GM12878 (cell line): ENCODE results near the gene UBE2QL1. TPM values are rescaled to one million over a fixed set of nuclear protein-coding genes. Genes with fewer than 3 reads are reported as not detected.

ENCODE experiments used
- ATAC-seq: fragments of 200-7000 bp; cut with Tn5 transposase; 3 replicates; pipeline ENCODE4 v1.9.1; 2020; ENCODE audit warnings: mild to moderate bottlenecking, moderate library complexity
- BruUV-seq: library from RNA; stranded (reverse); fragments of 400-500 nt; replicated peaks from 2 replicates; lab custom pipeline; 2021; lab: Mats Ljungman, UMichigan
- CTCF ChIA-PET: fragments of 300-600 bp; sonication (Branson Sonifier 250); formaldehyde crosslinking; extraction: SDS; loops from one replicate; lab custom pipeline; 2021; ENCODE audit warnings: inconsistent platforms; lab: Yijun Ruan, JAX
- POLR2A ChIA-PET: fragments of 350-600 bp; formaldehyde crosslinking; extraction: SDS; loops from one replicate; lab custom pipeline; 2021; ENCODE audit warnings: inconsistent platforms; lab: Charles Lee
- RAD21 ChIA-PET: fragments of 300-600 bp; sonication (Branson Sonifier 250); formaldehyde crosslinking; loops from one replicate; lab custom pipeline; 2023; ENCODE audit warnings: antibody characterized with exemption; ENCODE audit not compliant: unreplicated experiment; lab: Charles Lee
- SMC1A ChIA-PET: fragments of 300-600 bp; sonication (Branson Sonifier 250); formaldehyde crosslinking; loops from one replicate; lab custom pipeline; 2023; ENCODE audit not compliant: unreplicated experiment, uncharacterized antibody; lab: Charles Lee
- DNase-seq: peaks from one replicate; pipeline ENCODE4 v3.0.0-alpha.2; 2011; ENCODE audit warnings: low read depth, low spot score
- FAIRE-seq: peaks from 3 replicates; lab custom pipeline; 2011; peaks lifted over from hg19 to GRCh38; lab: Jason Lieb, UNC
- H2AFZ ChIP-seq: 2 replicates; pipeline ENCODE4 v1.6.0; 2011; ENCODE audit warnings: low read depth, low read length, control low read depth; ENCODE audit not compliant: control insufficient read depth
- H3K27ac ChIP-seq: 2 replicates; pipeline ENCODE4 v1.5.1; 2011; ENCODE audit warnings: control low read depth; ENCODE audit not compliant: control insufficient read depth, insufficient read depth
- H3K27me3 ChIP-seq, 2 experiments: replicated peaks in 1 of 2; 2 replicates each; pipeline versions ENCODE4 v1.6.0 to v1.6.1; 2011; ENCODE audit warnings: low read length in 1 of 2; ENCODE audit not compliant: control insufficient read depth in 2 of 2, insufficient read depth in 2 of 2
- H3K36me3 ChIP-seq, 2 experiments: 2 replicates each; pipeline ENCODE4 v1.5.1; 2011; ENCODE audit warnings: low read length in 1 of 2; ENCODE audit not compliant: control insufficient read depth in 2 of 2, insufficient read depth in 2 of 2
- H3K4me1 ChIP-seq: 2 replicates; pipeline ENCODE4 v1.6.1; 2011; ENCODE audit warnings: mild to moderate bottlenecking, low read length, moderate library complexity, mixed read lengths; ENCODE audit not compliant: control insufficient read depth, insufficient read depth
- H3K4me2 ChIP-seq: 2 replicates; pipeline ENCODE4 v1.6.0; 2011; ENCODE audit warnings: control low read depth; ENCODE audit not compliant: control insufficient read depth, insufficient read depth
- H3K4me3 ChIP-seq: fragments of 200-600 bp; sonication (generic); 2 replicates; pipeline ENCODE4 v1.5.1; 2016
- H3K79me2 ChIP-seq: 2 replicates; pipeline ENCODE4 v1.6.0; 2011; ENCODE audit warnings: low read length; ENCODE audit not compliant: control insufficient read depth, insufficient read depth
- H3K9ac ChIP-seq: 2 replicates; pipeline ENCODE4 v1.8.0; 2011; ENCODE audit warnings: low read length, control low read depth, mixed read lengths; ENCODE audit not compliant: control insufficient read depth, insufficient read depth
- H3K9me3 ChIP-seq: replicated peaks from 3 replicates; pipeline ENCODE4 v1.5.1; 2011; ENCODE audit warnings: mild to moderate bottlenecking, low read length; ENCODE audit not compliant: control insufficient read depth, insufficient read depth
- H4K20me1 ChIP-seq: 2 replicates; pipeline ENCODE4 v1.6.0; 2011; ENCODE audit not compliant: control insufficient read depth, insufficient read depth
- BCLAF1 ChIP-seq: fragments of 450-650 bp; IDR thresholded peaks from 2 replicates; pipeline ENCODE4 v1.6.1; 2017; ENCODE audit warnings: antibody characterized with exemption, mild to moderate bottlenecking, moderate library complexity
- CEBPZ ChIP-seq: fragments of 150-350 bp; IDR thresholded peaks from 2 replicates; pipeline ENCODE4 v1.6.1; 2016; ENCODE audit warnings: low read depth, low read length
- ELK1 ChIP-seq: IDR thresholded peaks from 2 replicates; pipeline ENCODE4 v1.6.1; 2012; ENCODE audit warnings: low read depth, low read length, improper control_type of control experiment
- JUNB ChIP-seq: IDR thresholded peaks from 2 replicates; pipeline ENCODE4 v1.6.1; 2016; ENCODE audit warnings: antibody characterized with exemption, mild to moderate bottlenecking
- MLLT1 ChIP-seq: fragments of 450-650 bp; IDR thresholded peaks from 2 replicates; pipeline ENCODE4 v1.6.1; 2016; ENCODE audit warnings: mild to moderate bottlenecking
- PKNOX1 ChIP-seq: fragments of 450-650 bp; IDR thresholded peaks from 2 replicates; pipeline ENCODE4 v1.6.1; 2016; ENCODE audit warnings: mild to moderate bottlenecking
- SUPT20H ChIP-seq: IDR thresholded peaks from 2 replicates; pipeline ENCODE4 v1.6.1; 2011; ENCODE audit warnings: low read depth, mild to moderate bottlenecking, low read length, moderate library complexity, borderline replicate concordance; ENCODE audit not compliant: control insufficient read depth
- whole genome bisulfite sequencing: methylation state at CpG from one replicate; pipeline ENCODE4 v1.1.6; 2016; ENCODE audit warnings: low lambda C conversion rate; ENCODE audit not compliant: insufficient replicate concordance, insufficient coverage; ENCODE audit errors: missing lambda C conversion rate; 5-methylcytosine and 5-hydroxymethylcytosine counted together
- in situ Hi-C: fragments of 300-500 bp; cut with MboI; formaldehyde crosslinking; loops from 9 replicates; pipeline ENCODE4 v1.14.3; 2018; ENCODE audit warnings: mixed read lengths
- intact Hi-C: fragments of 100-400 bp; cut with micrococcal nuclease; formaldehyde crosslinking; loops from one replicate; pipeline ENCODE4 v1.14.2; 2022; ENCODE audit not compliant: unreplicated experiment
- polyA plus RNA-seq, 11 experiments: library from polyadenylated mRNA; depleted of rRNA in 4 of 11; unstranded in 6 of 11; stranded (reverse) in 5 of 11; fragments of >200 nt; fragmentation: Nextera tagmentation in 4 of 11; fragmentation: Illumina TruSeq in 1 of 11; extraction: Ambion mirVana in 4 of 11; extraction: Trizol in 1 of 11; gene quantifications; 1 replicate in 1 of 11; 2 replicates in 10 of 11; pipeline versions ENCODE4 v1.2.1 to v1.2.3, GENCODE V29; 2011 to 2016; ENCODE audit warnings: inconsistent platforms in 2 of 11, missing spikeins in 2 of 11, low read depth in 1 of 11
- total RNA-seq, 4 experiments: library from RNA; depleted of rRNA in 3 of 4; stranded (reverse); fragments of >200 nt in 3 of 4; fragmentation: Illumina TruSeq in 1 of 4; extraction: Trizol in 1 of 4; gene quantifications; 2 replicates each; pipeline versions ENCODE4 v1.2.1 to v1.2.3, GENCODE V29; 2013 to 2021

UBE2QL1 gene
- total and polyA plus RNA-seq, 10 of the 15 experiments (the other 5 are each of a cell fraction or from before 2014, with no cell fraction given): 0.03 to 0.62 (median 0.04) TPM; not detected in 6

DNA sequence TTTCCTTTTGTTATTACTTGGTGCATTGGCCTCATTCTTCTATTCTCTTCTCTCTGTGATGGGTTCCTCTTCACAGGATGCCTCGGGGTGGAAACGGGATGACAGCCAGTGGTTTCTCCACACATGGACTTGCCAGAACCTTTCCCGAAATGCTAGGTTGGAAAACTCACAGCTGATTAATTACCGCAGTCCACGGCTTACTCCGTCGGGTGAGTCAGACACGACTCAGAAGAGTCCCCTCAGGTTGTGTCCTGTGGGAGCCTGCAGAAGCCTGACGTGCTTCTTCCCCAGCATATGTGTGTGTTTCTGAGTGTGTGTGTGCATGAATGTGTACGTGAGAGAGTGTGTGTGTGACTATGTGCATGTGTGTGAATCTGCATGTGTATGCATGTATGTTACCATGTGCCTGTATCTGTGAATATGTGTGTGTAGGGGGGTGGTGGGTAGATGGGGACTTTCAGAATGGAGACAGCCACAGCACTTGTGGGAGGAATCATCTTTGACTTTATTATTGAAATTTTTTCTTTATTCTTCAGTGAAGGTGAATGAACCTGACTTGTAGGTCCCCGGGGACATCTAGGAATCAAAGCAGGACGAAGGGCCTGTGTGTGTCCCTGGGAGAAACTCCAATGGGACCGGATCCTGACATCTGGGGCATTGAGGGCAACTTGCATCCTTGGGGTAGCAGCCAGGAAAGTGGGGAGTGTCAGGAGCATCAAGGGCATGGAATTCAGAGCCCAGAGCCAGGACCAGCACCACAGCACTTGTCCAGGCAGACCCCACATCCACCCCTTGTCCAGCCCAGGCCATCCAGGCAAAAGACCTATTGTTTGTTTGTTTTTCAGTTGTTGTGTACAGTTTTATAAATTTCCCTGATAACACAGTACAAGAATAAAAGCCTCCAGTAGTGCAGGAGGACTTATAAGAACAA lies 48.4 kb upstream of the UBE2QL1 start:
- H3K4me1 ChIP-seq: peaks cover 8% of the 10 kb centered on the region
- H3K36me3 ChIP-seq: no peaks in the 10 kb centered on the region
- ChIA-PET SMC1A (interaction anchor here (0.6 kb wide), 1 partner anchor 36 kb away, joined by 3 read pairs; no protein-coding TSS in a partner anchor), RAD21 (no interaction called here), CTCF (no interaction called here), POLR2A (interaction anchor here (0.5 kb wide), 1 partner anchor 11 kb away, joined by 3 read pairs; no protein-coding TSS in a partner anchor)
- FAIRE-seq (no peak), ATAC-seq (no peak), DNase-seq (no peak)
- H2AFZ ChIP-seq: no peak overlapping the region
- TF ChIP-seq JUNB: no peak
- no peak for TF ChIP-seq PKNOX1
- TF ChIP-seq MLLT1: no peak
- no peak for TF ChIP-seq CEBPZ
- TF ChIP-seq BCLAF1: no peak
- TF ChIP-seq SUPT20H: no peak
- no peak for TF ChIP-seq ELK1
- 22% methylated on average over 13 of the region's 13 CpGs for WGBS
- no peaks in the 10 kb centered on the region for H3K9me3 ChIP-seq
- H4K20me1 ChIP-seq: no peaks in the 10 kb centered on the region
- H3K79me2 ChIP-seq: no peaks in the 10 kb centered on the region
- intact Hi-C loops (no loop called here), in situ Hi-C loops (no loop called here)
- H3K27ac ChIP-seq: no peak overlapping the region
- no peaks in the 10 kb centered on the region; a peak in 1 of 4 replicates for H3K27me3 ChIP-seq
- no peak overlapping the region for H3K4me3 ChIP-seq
- H3K4me2 ChIP-seq: no peak overlapping the region
- H3K9ac ChIP-seq: no peak overlapping the region
- no TSS peak for BruUV-seq
